ENCODE results near the gene ZNF772. TPM values are rescaled to one million over a fixed set of nuclear protein-coding genes. Genes with fewer than 3 reads are reported as not detected.

Gene ZNF772
- total and polyA plus RNA-seq, 2 donors (not counting 1 experiment from before 2014, with no cell fraction given): 7.5 to 29.7 TPM

- H3K9ac ChIP-seq (ENCODE audit: insufficient read depth, low read length): no peak overlapping the region
- H3K27ac ChIP-seq (ENCODE audit: insufficient read depth, low read length): no peak overlapping the region
- no peak for DNase-seq (ENCODE audit: low read depth in 2 of 2)
- no peaks in the 10 kb centered on the region for H3K4me1 ChIP-seq (ENCODE audit: control insufficient read depth, extremely low read depth, insufficient read depth, low read length)
- H3K79me2 ChIP-seq (ENCODE audit: control insufficient read depth, insufficient read depth, low read length): no peaks in the 10 kb centered on the region
- H3K36me3 ChIP-seq (ENCODE audit: control insufficient read depth, insufficient read depth, low read length): no peaks in the 10 kb centered on the region
- no peaks in the 10 kb centered on the region for H4K20me1 ChIP-seq (ENCODE audit: control insufficient read depth, extremely low read depth, insufficient read depth, low read length)
- H3K27me3 ChIP-seq (ENCODE audit: control insufficient read depth, insufficient read depth, low read length): no peaks in the 10 kb centered on the region
- no peaks in the 10 kb centered on the region for H3K9me3 ChIP-seq (ENCODE audit: control insufficient read depth, insufficient read depth, low read depth, low read length)
- TF ChIP-seq EZH2 (IDR thresholded peaks at IDR 0.05; ENCODE audit: low read length, missing control alignments) (no peak), CTCF (conservative IDR thresholded peaks at IDR 0.05 in 1 of 2, IDR thresholded peaks at IDR 0.05 in 1 of 2; ENCODE audit: low read depth in 1 of 2, low read length in 2 of 2) (no peak)
- H3K4me2 ChIP-seq (ENCODE audit: extremely low read depth, insufficient read depth, low read length): no peak overlapping the region
- H2AFZ ChIP-seq (ENCODE audit: low read length): no peak overlapping the region
- H3K4me3 ChIP-seq (replicated peaks in 1 of 4; ENCODE audit: control extremely low read depth in 1 of 4, insufficient read depth in 1 of 4, low read depth in 3 of 4, low read length in 4 of 4): no peak overlapping the region
Measured at GRCh38 chr19:57452307-57452706, 25.1 kb downstream of the ZNF772 start.

DNA sequence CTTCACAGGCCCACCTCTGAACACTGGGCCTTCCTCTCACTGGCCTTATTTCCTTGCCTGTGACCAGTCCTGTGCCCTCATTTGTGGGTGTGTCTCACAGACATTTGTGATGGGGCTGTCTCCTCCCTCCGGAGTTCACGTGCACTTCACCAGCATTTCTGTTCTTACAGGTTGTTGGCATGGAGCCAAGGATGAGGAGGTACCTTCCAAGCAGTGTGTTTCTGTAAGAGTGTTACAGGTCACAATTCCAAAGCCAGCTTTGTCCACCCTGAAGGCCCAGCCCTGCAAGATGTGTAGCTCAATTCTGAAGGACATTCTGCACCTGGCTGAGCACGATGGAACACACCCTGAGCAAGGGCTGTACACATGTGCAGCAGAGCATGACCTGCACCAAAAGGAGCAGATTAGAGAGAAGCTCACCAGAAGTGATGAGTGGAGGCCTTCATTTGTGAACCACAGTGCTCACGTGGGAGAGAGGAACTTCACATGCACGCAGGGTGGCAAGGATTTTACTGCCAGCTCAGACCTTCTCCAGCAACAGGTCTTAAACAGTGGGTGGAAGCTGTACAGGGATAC lies 34.2 kb downstream of the ZNF772 start:
- H4K20me1 ChIP-seq (ENCODE audit: control insufficient read depth, extremely low read depth, insufficient read depth, low read length): no peaks in the 10 kb centered on the region
- no peaks in the 10 kb centered on the region for H3K36me3 ChIP-seq (ENCODE audit: control insufficient read depth, insufficient read depth, low read length)
- H3K27me3 ChIP-seq (ENCODE audit: control insufficient read depth, insufficient read depth, low read length): no peaks in the 10 kb centered on the region
- DNase-seq (ENCODE audit: low read depth in 2 of 2): no peak
- H3K9ac ChIP-seq (ENCODE audit: insufficient read depth, low read length): no peak overlapping the region
- no peak overlapping the region for H3K27ac ChIP-seq (ENCODE audit: insufficient read depth, low read length)
- H3K79me2 ChIP-seq (ENCODE audit: control insufficient read depth, insufficient read depth, low read length): peaks cover 13% of the 10 kb centered on the region
- no peak overlapping the region for H2AFZ ChIP-seq (ENCODE audit: low read length)
- no peaks in the 10 kb centered on the region for H3K4me1 ChIP-seq (ENCODE audit: control insufficient read depth, extremely low read depth, insufficient read depth, low read length)
- no peak overlapping the region for H3K4me2 ChIP-seq (ENCODE audit: extremely low read depth, insufficient read depth, low read length)
- TF ChIP-seq EZH2 (IDR thresholded peaks at IDR 0.05; ENCODE audit: low read length, missing control alignments): no peak
- no peak for TF ChIP-seq CTCF (conservative IDR thresholded peaks at IDR 0.05 in 1 of 2, IDR thresholded peaks at IDR 0.05 in 1 of 2; ENCODE audit: low read depth in 1 of 2, low read length in 2 of 2)
- no peak overlapping the region for H3K4me3 ChIP-seq (replicated peaks in 1 of 4; ENCODE audit: control extremely low read depth in 1 of 4, insufficient read depth in 1 of 4, low read depth in 3 of 4, low read length in 4 of 4)
- no peaks in the 10 kb centered on the region for H3K9me3 ChIP-seq (ENCODE audit: control insufficient read depth, insufficient read depth, low read depth, low read length)

DNA sequence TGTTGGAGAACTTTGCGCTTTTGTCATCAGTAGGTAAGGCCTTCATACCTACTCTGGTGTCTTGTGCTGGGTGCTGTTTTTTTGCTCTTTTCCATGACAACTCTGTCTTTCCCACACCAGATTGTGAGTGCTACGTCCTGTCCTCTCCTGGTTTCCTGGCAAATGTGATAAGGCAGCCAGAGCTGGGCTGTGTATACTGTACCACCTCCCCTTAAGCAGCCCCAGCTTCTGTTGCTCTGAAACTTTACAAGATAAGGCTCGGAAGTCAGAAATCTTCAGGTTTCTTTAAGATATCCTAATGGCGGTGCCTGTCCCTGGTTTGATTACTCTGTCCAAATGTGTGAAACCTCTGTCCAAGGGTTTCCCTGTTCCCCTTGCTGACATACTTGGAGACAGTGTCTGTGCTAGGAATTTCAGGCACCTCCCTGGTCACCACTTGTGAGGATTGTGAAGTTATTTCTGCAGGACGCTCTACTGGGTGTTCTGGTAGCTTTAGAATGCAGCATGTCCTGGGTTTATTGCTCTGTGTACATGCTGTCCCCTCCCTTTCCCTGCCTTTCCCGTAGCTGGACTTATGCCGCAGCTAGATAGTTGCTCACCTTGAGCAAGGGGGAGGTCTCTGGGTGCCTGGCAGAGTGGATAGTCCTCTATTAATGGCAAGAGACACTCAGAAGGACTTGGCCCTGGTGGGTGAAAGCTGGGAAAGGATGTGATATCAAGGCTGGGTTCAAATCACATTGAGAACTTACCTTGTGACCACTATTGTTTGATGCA lies 35.2 kb downstream of the ZNF772 start:
- H3K4me3 ChIP-seq (replicated peaks in 1 of 4; ENCODE audit: control extremely low read depth in 1 of 4, insufficient read depth in 1 of 4, low read depth in 3 of 4, low read length in 4 of 4): no peak overlapping the region
- no peak overlapping the region for H3K27ac ChIP-seq (ENCODE audit: insufficient read depth, low read length)
- H2AFZ ChIP-seq (ENCODE audit: low read length): no peak overlapping the region
- H4K20me1 ChIP-seq (ENCODE audit: control insufficient read depth, extremely low read depth, insufficient read depth, low read length): no peaks in the 10 kb centered on the region
- no peak overlapping the region for H3K9ac ChIP-seq (ENCODE audit: insufficient read depth, low read length)
- H3K9me3 ChIP-seq (ENCODE audit: control insufficient read depth, insufficient read depth, low read depth, low read length): no peaks in the 10 kb centered on the region
- peaks cover 18% of the 10 kb centered on the region for H3K79me2 ChIP-seq (ENCODE audit: control insufficient read depth, insufficient read depth, low read length)
- H3K4me2 ChIP-seq (ENCODE audit: extremely low read depth, insufficient read depth, low read length): no peak overlapping the region
- no peaks in the 10 kb centered on the region for H3K27me3 ChIP-seq (ENCODE audit: control insufficient read depth, insufficient read depth, low read length)
- no peaks in the 10 kb centered on the region for H3K4me1 ChIP-seq (ENCODE audit: control insufficient read depth, extremely low read depth, insufficient read depth, low read length)
- DNase-seq (ENCODE audit: low read depth in 2 of 2): no peak
- TF ChIP-seq EZH2 (IDR thresholded peaks at IDR 0.05; ENCODE audit: low read length, missing control alignments) (no peak), CTCF (conservative IDR thresholded peaks at IDR 0.05 in 1 of 2, IDR thresholded peaks at IDR 0.05 in 1 of 2; ENCODE audit: low read depth in 1 of 2, low read length in 2 of 2) (no peak)
- H3K36me3 ChIP-seq (ENCODE audit: control insufficient read depth, insufficient read depth, low read length): no peaks in the 10 kb centered on the region

Data from fibroblast of lung (primary cell).